ENCODE results near the gene CIB1. TPM values are rescaled to one million over a fixed set of nuclear protein-coding genes. Genes with fewer than 3 reads are reported as not detected.
A peak's percentile ranks its signal among the peaks of the same experiment; 100 is the strongest.

Gene CIB1
- total RNA-seq, 1 experiment from 2014 or later: 113 TPM

DNA sequence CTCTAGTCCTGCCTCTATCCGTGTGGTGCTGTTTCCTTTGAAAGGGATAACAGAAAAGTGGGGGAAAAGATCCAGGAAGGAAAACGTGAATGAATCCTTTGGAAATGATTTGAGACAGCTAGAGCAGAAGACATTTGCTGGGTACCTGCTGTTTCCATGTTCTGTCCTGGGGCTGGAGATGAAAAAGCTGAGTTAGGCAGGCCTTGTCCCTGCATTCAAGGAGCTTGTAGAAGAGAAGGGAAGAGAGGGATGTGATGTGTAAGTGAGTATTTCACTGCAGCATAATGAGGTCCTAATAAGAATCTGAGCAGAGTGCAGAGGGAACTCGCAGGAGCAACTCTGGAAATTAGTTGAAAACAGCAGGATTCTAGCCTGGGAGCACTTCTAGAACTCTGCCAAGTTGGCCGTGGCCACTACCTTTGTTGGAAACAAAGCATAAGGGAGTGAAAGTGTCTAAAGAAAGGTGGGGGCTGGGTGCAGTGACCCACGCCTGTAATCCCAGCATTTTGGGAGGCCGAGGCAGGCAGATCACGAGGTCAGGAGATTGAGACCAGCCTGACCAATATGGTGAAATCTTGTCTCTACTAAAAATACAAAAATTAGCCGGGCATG is 46.4 kb downstream of the CIB1 start:
- CTCF ChIA-PET: no interaction called here

DNA sequence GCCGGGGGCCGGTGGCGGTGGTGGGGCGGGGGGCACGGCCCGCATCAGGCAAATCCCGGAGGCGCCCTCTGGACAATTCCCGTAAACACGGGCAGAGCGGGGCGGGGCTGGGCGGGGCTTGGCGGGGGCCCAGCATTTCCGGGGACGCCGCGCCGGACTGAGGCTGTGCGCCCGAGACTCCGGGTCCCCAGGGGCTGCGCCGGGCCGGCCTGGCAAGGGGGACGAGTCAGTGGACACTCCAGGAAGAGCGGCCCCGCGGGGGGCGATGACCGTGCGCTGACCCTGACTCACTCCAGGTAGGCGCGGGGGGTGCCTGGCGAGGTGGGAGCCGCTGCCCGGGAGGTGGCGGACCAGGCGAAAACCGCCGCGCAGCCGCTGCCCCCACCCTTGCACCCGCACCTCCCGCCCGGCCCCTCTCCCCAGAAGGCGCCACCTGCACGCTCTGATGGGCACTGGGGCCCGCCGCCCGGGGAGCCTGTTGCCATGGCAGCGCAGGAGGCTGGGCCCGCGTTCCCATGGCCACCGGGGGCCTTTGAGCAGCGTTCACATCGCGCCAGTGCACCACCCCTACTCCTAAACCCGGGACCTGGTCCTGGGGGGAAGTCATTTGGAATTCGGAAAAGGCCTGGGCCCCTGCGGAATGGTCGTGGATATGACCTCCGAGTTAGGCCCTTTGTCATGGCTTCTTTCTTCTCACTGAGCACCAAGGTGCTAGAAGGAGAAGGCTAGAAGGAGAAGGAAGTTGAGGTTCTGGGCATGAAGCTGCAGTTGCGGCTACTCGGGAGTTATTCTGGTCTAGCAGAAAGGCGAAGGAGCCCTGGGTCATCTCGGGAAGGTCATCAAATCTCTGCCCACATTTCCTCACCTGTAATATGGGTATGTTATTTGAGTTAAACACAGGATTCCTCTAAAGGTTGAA is 48.7 kb downstream of the CIB1 start:
- H3K27ac ChIP-seq: peak overlapping the region; percentile 85
- CTCF ChIA-PET: interaction anchor here (0.6 kb wide), 2 partner anchors 39 to 159 kb away, joined by 4 to 6 read pairs; no protein-coding TSS in a partner anchor
- no peaks in the 10 kb centered on the region for H3K9me3 ChIP-seq (ENCODE audit: insufficient read depth, low read depth)
- H3F3A ChIP-seq (ENCODE audit: insufficient read depth, low read depth): peaks cover 27% of the 10 kb centered on the region
- H3K4me3 ChIP-seq: peak overlapping the region; percentile 71
- peak overlapping the region; percentile 82 for H3K4me2 ChIP-seq
- no peaks in the 10 kb centered on the region for H3K36me3 ChIP-seq (ENCODE audit: low read depth)
- peak; percentile 57 to 72 for DNase-seq
- no TSS peak for BruUV-seq (replicated peaks)
- H4K20me1 ChIP-seq (ENCODE audit: insufficient read depth): no peaks in the 10 kb centered on the region; the same call in 1 of the 2 replicates
- no peaks in the 10 kb centered on the region for H3K27me3 ChIP-seq (ENCODE audit: insufficient read depth, low read depth)
- H3K4me1 ChIP-seq (replicated peaks; ENCODE audit: insufficient read depth): peaks cover 34% of the 10 kb centered on the region
- H3K79me2 ChIP-seq (ENCODE audit: low read depth): peaks cover 28% of the 10 kb centered on the region
- no peak for TF ChIP-seq EZH2 (IDR thresholded peaks at IDR 0.05; ENCODE audit: low read depth)
- TF ChIP-seq, protein P1, sequence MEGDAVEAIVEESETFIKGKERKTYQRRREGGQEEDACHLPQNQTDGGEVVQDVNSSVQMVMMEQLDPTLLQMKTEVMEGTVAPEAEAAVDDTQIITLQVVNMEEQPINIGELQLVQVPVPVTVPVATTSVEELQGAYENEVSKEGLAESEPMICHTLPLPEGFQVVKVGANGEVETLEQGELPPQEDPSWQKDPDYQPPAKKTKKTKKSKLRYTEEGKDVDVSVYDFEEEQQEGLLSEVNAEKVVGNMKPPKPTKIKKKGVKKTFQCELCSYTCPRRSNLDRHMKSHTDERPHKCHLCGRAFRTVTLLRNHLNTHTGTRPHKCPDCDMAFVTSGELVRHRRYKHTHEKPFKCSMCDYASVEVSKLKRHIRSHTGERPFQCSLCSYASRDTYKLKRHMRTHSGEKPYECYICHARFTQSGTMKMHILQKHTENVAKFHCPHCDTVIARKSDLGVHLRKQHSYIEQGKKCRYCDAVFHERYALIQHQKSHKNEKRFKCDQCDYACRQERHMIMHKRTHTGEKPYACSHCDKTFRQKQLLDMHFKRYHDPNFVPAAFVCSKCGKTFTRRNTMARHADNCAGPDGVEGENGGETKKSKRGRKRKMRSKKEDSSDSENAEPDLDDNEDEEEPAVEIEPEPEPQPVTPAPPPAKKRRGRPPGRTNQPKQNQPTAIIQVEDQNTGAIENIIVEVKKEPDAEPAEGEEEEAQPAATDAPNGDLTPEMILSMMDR (conservative IDR thresholded peaks at IDR 0.05): no peak
- intact Hi-C loops (cut with micrococcal nuclease; ENCODE audit: unreplicated experiment): loop anchor here (1.0 kb wide), 3 partner anchors 20 to 26 kb away; no protein-coding TSS in a partner anchor
- POLR2A ChIA-PET (ENCODE audit: unreplicated experiment): interaction anchor here (1.0 kb wide), 1 partner anchor 24 kb away, joined by 11 read pairs; no protein-coding TSS in a partner anchor
- no peaks in the 10 kb centered on the region for H3K9me2 ChIP-seq (ENCODE audit: insufficient read depth)
- peak overlapping the region; percentile 61 for H2AFZ ChIP-seq

More for the DNA sequence above, 46.4 kb downstream of the CIB1 start:
- no peak for DNase-seq
- POLR2A ChIA-PET (ENCODE audit: unreplicated experiment): interaction anchor here (0.7 kb wide), 2 partner anchors 17 to 84 kb away, joined by 4 to 5 read pairs; no protein-coding TSS in a partner anchor
- Histone ChIP-seq H3K4me1 (replicated peaks; ENCODE audit: insufficient read depth) (peaks cover 46% of the 10 kb centered on the region), H3K4me3 (no peak overlapping the region), H3K36me3 (ENCODE audit: low read depth) (no peaks in the 10 kb centered on the region), H4K20me1 (ENCODE audit: insufficient read depth) (no peaks in the 10 kb centered on the region; the same call in 1 of the 2 replicates), H3K9me3 (ENCODE audit: insufficient read depth, low read depth) (no peaks in the 10 kb centered on the region), H3K9me2 (ENCODE audit: insufficient read depth) (no peaks in the 10 kb centered on the region), H2AFZ (no peak overlapping the region), H3K27me3 (ENCODE audit: insufficient read depth, low read depth) (no peaks in the 10 kb centered on the region), H3K4me2 (no peak overlapping the region), H3K79me2 (ENCODE audit: low read depth) (peaks cover 34% of the 10 kb centered on the region), H3F3A (ENCODE audit: insufficient read depth, low read depth) (peaks cover 31% of the 10 kb centered on the region), H3K27ac (no peak overlapping the region)
- TF ChIP-seq, protein P1 (conservative IDR thresholded peaks at IDR 0.05): no peak
- TF ChIP-seq EZH2 (IDR thresholded peaks at IDR 0.05; ENCODE audit: low read depth): no peak
- intact Hi-C loops (cut with micrococcal nuclease; ENCODE audit: unreplicated experiment): no loop called here
- no TSS peak for BruUV-seq (replicated peaks)

DNA sequence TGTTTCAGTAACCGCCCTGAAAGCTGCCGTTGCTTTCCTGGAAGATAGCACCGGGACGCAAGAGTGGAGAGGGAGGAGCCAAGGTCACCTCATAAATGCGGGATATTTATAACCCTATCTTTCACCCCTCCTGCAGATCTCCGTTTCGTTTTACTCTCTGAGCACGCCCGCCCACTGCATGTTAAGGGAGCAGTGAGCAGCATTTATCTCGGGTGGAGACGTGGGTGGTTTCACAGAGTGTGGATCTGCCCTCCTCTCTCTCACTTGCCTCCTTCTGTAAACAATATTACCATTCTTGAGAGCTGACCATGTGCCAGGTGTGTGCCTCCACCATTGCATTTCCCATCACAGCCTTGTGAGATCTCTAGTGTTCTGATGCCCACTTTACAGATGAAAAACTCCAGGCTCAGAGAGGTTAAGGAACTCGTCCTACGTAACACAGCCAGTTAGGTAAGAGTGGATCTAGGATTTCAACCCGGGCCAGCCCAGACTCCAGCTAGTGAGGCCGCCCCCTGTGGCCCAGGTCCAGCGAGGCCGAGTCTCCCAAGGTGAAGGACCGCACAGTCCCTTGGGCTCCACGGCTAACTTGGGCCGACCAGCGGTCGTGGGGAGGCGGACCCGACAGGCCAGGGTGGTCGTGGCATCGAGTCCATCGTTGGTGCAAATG is 49.5 kb downstream of the CIB1 start:
- intact Hi-C loops (cut with micrococcal nuclease; ENCODE audit: unreplicated experiment): loop anchor here (1.0 kb wide), 3 partner anchors 19 to 27 kb away; no protein-coding TSS in a partner anchor
- TF ChIP-seq, protein P1 (conservative IDR thresholded peaks at IDR 0.05): peak; percentile 28; the same call in 1 of the 2 replicates
- no peak for TF ChIP-seq EZH2 (IDR thresholded peaks at IDR 0.05; ENCODE audit: low read depth)
- POLR2A ChIA-PET (ENCODE audit: unreplicated experiment): interaction anchor here (0.6 to 1.1 kb wide), 2 partner anchors 11 to 18 kb away, joined by 3 read pairs; no protein-coding TSS in a partner anchor
- Histone ChIP-seq H3K79me2 (ENCODE audit: low read depth) (peaks cover 21% of the 10 kb centered on the region), H3K4me3 (peak overlapping the region; percentile 71), H3K36me3 (ENCODE audit: low read depth) (no peaks in the 10 kb centered on the region), H3K9me2 (ENCODE audit: insufficient read depth) (no peaks in the 10 kb centered on the region), H3K9me3 (ENCODE audit: insufficient read depth, low read depth) (no peaks in the 10 kb centered on the region), H3K4me1 (replicated peaks; ENCODE audit: insufficient read depth) (peaks cover 34% of the 10 kb centered on the region), H3K4me2 (peak overlapping the region; percentile 82), H3F3A (ENCODE audit: insufficient read depth, low read depth) (peaks cover 27% of the 10 kb centered on the region), H4K20me1 (ENCODE audit: insufficient read depth) (no peaks in the 10 kb centered on the region; the same call in 1 of the 2 replicates), H2AFZ (peak overlapping the region; percentile 61), H3K27ac (peak overlapping the region; percentile 85), H3K27me3 (ENCODE audit: insufficient read depth, low read depth) (no peaks in the 10 kb centered on the region)
- CTCF ChIA-PET: interaction anchor here (0.6 kb wide), 2 partner anchors 158 to 751 kb away, joined by 6 to 10 read pairs; no protein-coding TSS in a partner anchor
- peak; percentile 79 to 90 for DNase-seq
- BruUV-seq (replicated peaks): TSS peak; percentile 70
